ENCODE data around the gene CHRNA10.

GRCh38 chr11:3703383-3703782, 32.2 kb upstream of the CHRNA10 start:
- TF ChIP-seq, protein P1, sequence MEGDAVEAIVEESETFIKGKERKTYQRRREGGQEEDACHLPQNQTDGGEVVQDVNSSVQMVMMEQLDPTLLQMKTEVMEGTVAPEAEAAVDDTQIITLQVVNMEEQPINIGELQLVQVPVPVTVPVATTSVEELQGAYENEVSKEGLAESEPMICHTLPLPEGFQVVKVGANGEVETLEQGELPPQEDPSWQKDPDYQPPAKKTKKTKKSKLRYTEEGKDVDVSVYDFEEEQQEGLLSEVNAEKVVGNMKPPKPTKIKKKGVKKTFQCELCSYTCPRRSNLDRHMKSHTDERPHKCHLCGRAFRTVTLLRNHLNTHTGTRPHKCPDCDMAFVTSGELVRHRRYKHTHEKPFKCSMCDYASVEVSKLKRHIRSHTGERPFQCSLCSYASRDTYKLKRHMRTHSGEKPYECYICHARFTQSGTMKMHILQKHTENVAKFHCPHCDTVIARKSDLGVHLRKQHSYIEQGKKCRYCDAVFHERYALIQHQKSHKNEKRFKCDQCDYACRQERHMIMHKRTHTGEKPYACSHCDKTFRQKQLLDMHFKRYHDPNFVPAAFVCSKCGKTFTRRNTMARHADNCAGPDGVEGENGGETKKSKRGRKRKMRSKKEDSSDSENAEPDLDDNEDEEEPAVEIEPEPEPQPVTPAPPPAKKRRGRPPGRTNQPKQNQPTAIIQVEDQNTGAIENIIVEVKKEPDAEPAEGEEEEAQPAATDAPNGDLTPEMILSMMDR (IDR thresholded peaks at IDR 0.05; ENCODE audit: low read depth, low read length) = no peak
- no peak for TF ChIP-seq POLR2A (IDR thresholded peaks at IDR 0.05; ENCODE audit: extremely low read depth, insufficient read length)

Data from NB4 (cell line).